ENCODE results near the gene MYLK2.

- no peak for TF ChIP-seq CTCF (IDR thresholded peaks at IDR 0.05; ENCODE audit: poor library complexity, severe bottlenecking)
- TF ChIP-seq EZH2 (IDR thresholded peaks at IDR 0.05; ENCODE audit: borderline replicate concordance, insufficient read depth, low read length, poor library complexity, severe bottlenecking) = no peak
- no peak for TF ChIP-seq RAD21 (conservative IDR thresholded peaks at IDR 0.05)
- no peak for TF ChIP-seq EP300 (conservative IDR thresholded peaks at IDR 0.05; ENCODE audit: poor library complexity, severe bottlenecking)
- TF ChIP-seq SMC3 (conservative IDR thresholded peaks at IDR 0.05; ENCODE audit: poor library complexity) = no peak
- TF ChIP-seq TAF1 (IDR thresholded peaks at IDR 0.05; ENCODE audit: low read depth) = no peak
- TF ChIP-seq POLR2AphosphoS5 (IDR thresholded peaks at IDR 0.05) = no peak
- TF ChIP-seq MXI1 (conservative IDR thresholded peaks at IDR 0.05; ENCODE audit: poor library complexity, severe bottlenecking) = no peak
Measured at GRCh38 chr20:31835554-31835953, 16.4 kb downstream of the MYLK2 start.

Measured in neural cell (in vitro differentiated cells).